Measurements from ENCODE around the gene VAV3. TPM values are rescaled to one million over a fixed set of nuclear protein-coding genes. Genes with fewer than 3 reads are reported as not detected.

Gene VAV3
- total and polyA plus RNA-seq, 2 donors (not counting 1 experiment from before 2014, with no cell fraction given): not detected

GRCh38 chr1:107952989-107953388 is 12.0 kb downstream of the VAV3 start:
- Histone ChIP-seq H3K79me2 (ENCODE audit: control insufficient read depth, insufficient read depth, low read length) (no peaks in the 10 kb centered on the region), H3K27me3 (ENCODE audit: control insufficient read depth, insufficient read depth, low read length) (peaks cover 5% of the 10 kb centered on the region), H3K4me1 (ENCODE audit: control insufficient read depth, extremely low read depth, insufficient read depth, low read length) (no peaks in the 10 kb centered on the region), H3K36me3 (ENCODE audit: control insufficient read depth, insufficient read depth, low read length) (no peaks in the 10 kb centered on the region), H2AFZ (ENCODE audit: low read length) (no peak overlapping the region), H4K20me1 (ENCODE audit: control insufficient read depth, extremely low read depth, insufficient read depth, low read length) (no peaks in the 10 kb centered on the region), H3K27ac (ENCODE audit: insufficient read depth, low read length) (no peak overlapping the region), H3K4me3 (replicated peaks in 1 of 4; ENCODE audit: control extremely low read depth in 1 of 4, insufficient read depth in 1 of 4, low read depth in 3 of 4, low read length in 4 of 4) (no peak overlapping the region), H3K9me3 (ENCODE audit: control insufficient read depth, insufficient read depth, low read depth, low read length) (no peaks in the 10 kb centered on the region), H3K4me2 (ENCODE audit: extremely low read depth, insufficient read depth, low read length) (no peak overlapping the region), H3K9ac (ENCODE audit: insufficient read depth, low read length) (no peak overlapping the region)
- TF ChIP-seq CTCF (conservative IDR thresholded peaks at IDR 0.05 in 1 of 2, IDR thresholded peaks at IDR 0.05 in 1 of 2; ENCODE audit: low read depth in 1 of 2, low read length in 2 of 2) (no peak), EZH2 (IDR thresholded peaks at IDR 0.05; ENCODE audit: low read length, missing control alignments) (no peak)
- no peak for DNase-seq (ENCODE audit: low read depth in 2 of 2)

GRCh38 chr1:107950464-107950863 is 14.5 kb downstream of the VAV3 start:
- no peak for TF ChIP-seq EZH2 (IDR thresholded peaks at IDR 0.05; ENCODE audit: low read length, missing control alignments)
- Histone ChIP-seq H3K4me1 (ENCODE audit: control insufficient read depth, extremely low read depth, insufficient read depth, low read length) (no peaks in the 10 kb centered on the region), H3K36me3 (ENCODE audit: control insufficient read depth, insufficient read depth, low read length) (no peaks in the 10 kb centered on the region), H3K9me3 (ENCODE audit: control insufficient read depth, insufficient read depth, low read depth, low read length) (no peaks in the 10 kb centered on the region), H3K9ac (ENCODE audit: insufficient read depth, low read length) (no peak overlapping the region), H3K4me2 (ENCODE audit: extremely low read depth, insufficient read depth, low read length) (no peak overlapping the region), H3K27me3 (ENCODE audit: control insufficient read depth, insufficient read depth, low read length) (no peaks in the 10 kb centered on the region), H3K79me2 (ENCODE audit: control insufficient read depth, insufficient read depth, low read length) (no peaks in the 10 kb centered on the region), H3K27ac (ENCODE audit: insufficient read depth, low read length) (no peak overlapping the region), H3K4me3 (replicated peaks in 1 of 4; ENCODE audit: control extremely low read depth in 1 of 4, insufficient read depth in 1 of 4, low read depth in 3 of 4, low read length in 4 of 4) (no peak overlapping the region), H4K20me1 (ENCODE audit: control insufficient read depth, extremely low read depth, insufficient read depth, low read length) (no peaks in the 10 kb centered on the region), H2AFZ (ENCODE audit: low read length) (no peak overlapping the region)
- DNase-seq (ENCODE audit: low read depth in 2 of 2): no peak

GRCh38 chr1:107949467-107950253 is 15.3 kb downstream of the VAV3 start:
- TF ChIP-seq CTCF (conservative IDR thresholded peaks at IDR 0.05 in 1 of 2, IDR thresholded peaks at IDR 0.05 in 1 of 2; ENCODE audit: low read depth in 1 of 2, low read length in 2 of 2): no peak
- TF ChIP-seq EZH2 (IDR thresholded peaks at IDR 0.05; ENCODE audit: low read length, missing control alignments): no peak
- no peaks in the 10 kb centered on the region for H4K20me1 ChIP-seq (ENCODE audit: control insufficient read depth, extremely low read depth, insufficient read depth, low read length)
- H2AFZ ChIP-seq (ENCODE audit: low read length): no peak overlapping the region
- H3K79me2 ChIP-seq (ENCODE audit: control insufficient read depth, insufficient read depth, low read length): no peaks in the 10 kb centered on the region
- H3K4me1 ChIP-seq (ENCODE audit: control insufficient read depth, extremely low read depth, insufficient read depth, low read length): no peaks in the 10 kb centered on the region
- H3K27ac ChIP-seq (ENCODE audit: insufficient read depth, low read length): no peak overlapping the region
- DNase-seq (ENCODE audit: low read depth in 2 of 2): no peak
- H3K9ac ChIP-seq (ENCODE audit: insufficient read depth, low read length): no peak overlapping the region
- H3K4me3 ChIP-seq (replicated peaks in 1 of 4; ENCODE audit: control extremely low read depth in 1 of 4, insufficient read depth in 1 of 4, low read depth in 3 of 4, low read length in 4 of 4): no peak overlapping the region
- no peaks in the 10 kb centered on the region for H3K9me3 ChIP-seq (ENCODE audit: control insufficient read depth, insufficient read depth, low read depth, low read length)
- no peaks in the 10 kb centered on the region for H3K27me3 ChIP-seq (ENCODE audit: control insufficient read depth, insufficient read depth, low read length)
- no peaks in the 10 kb centered on the region for H3K36me3 ChIP-seq (ENCODE audit: control insufficient read depth, insufficient read depth, low read length)
- no peak overlapping the region for H3K4me2 ChIP-seq (ENCODE audit: extremely low read depth, insufficient read depth, low read length)

All from fibroblast of lung (primary cell).